Sigmoid colon (tissue), 7 donors: ENCODE data around the gene CENPP. TPM values are rescaled to one million over a fixed set of nuclear protein-coding genes. Genes with fewer than 3 reads are reported as not detected.

ENCODE experiments used
- DNase-seq: peaks from one replicate; pipeline ENCODE4 v3.0.0-alpha.2; 2019
- H3K27ac ChIP-seq, 4 donors: fragments of 200-600 bp; sonication (generic); one replicate each; pipeline ENCODE4 v1.5.1; 2016 to 2019; ENCODE audit warnings: mild to moderate bottlenecking in 1 of 4
- H3K27me3 ChIP-seq, 3 donors: fragments of 200-600 bp; sonication (generic); one replicate each; pipeline ENCODE4 v1.5.1; 2019; ENCODE audit warnings: mild to moderate bottlenecking in 1 of 3
- H3K36me3 ChIP-seq, 4 donors: fragments of 200-600 bp; sonication (generic); one replicate each; pipeline ENCODE4 v1.5.1; 2016 to 2019
- H3K4me1 ChIP-seq, 4 donors: fragments of 200-600 bp; sonication (generic); one replicate each; pipeline ENCODE4 v1.5.1; 2017 to 2019
- H3K4me3 ChIP-seq, 4 donors: fragments of 200-600 bp; sonication (generic); one replicate each; pipeline ENCODE4 v1.5.1; 2017 to 2019; ENCODE audit warnings: mild to moderate bottlenecking in 2 of 4, moderate library complexity in 1 of 4
- H3K9me3 ChIP-seq, 4 donors: fragments of 200-600 bp in 3 of 4; sonication (generic) in 3 of 4; one replicate each; pipeline versions ENCODE4 v1.5.1 to v1.6.1; 2013 to 2019
- EP300 ChIP-seq, 4 donors: sonication (generic); formaldehyde crosslinking; IDR thresholded peaks; one replicate each; pipeline ENCODE4 v1.6.1; 2017; ENCODE audit warnings: antibody characterized with exemption in 4 of 4
- POLR2A ChIP-seq, 2 donors: fragments of 450-650 bp; IDR thresholded peaks; one replicate each; pipeline ENCODE4 v1.6.1; 2016; ENCODE audit warnings: antibody characterized with exemption in 2 of 2, mild to moderate bottlenecking in 2 of 2, moderate library complexity in 2 of 2
- POLR2AphosphoS5 ChIP-seq, 4 donors: sonication (generic); formaldehyde crosslinking; IDR thresholded peaks; one replicate each; pipeline ENCODE4 v1.6.1; 2017; ENCODE audit warnings: antibody characterized with exemption in 4 of 4
- WGBS, 2 donors: extraction: QIAGEN DNeasy Blood & Tissue Kit; methylation state at CpG; one replicate each; pipeline ENCODE4 v1.1.7; 2013; 5-methylcytosine and 5-hydroxymethylcytosine counted together
- intact Hi-C: fragments of 100-400 bp; cut with DNase I; formaldehyde crosslinking; loops from one replicate; pipeline ENCODE4 v1.15.1; 2023
- polyA plus RNA-seq, 3 donors: library from polyadenylated mRNA; stranded (reverse); fragments of 200-250 nt; gene quantifications; one replicate each; pipeline ENCODE4 v1.2.3, GENCODE V29; 2013
- total RNA-seq, 4 donors: library from RNA; depleted of rRNA; stranded (reverse); fragments of >200 nt; gene quantifications; one replicate each; pipeline ENCODE4 v1.1.0, GENCODE V29; 2016
- TF ChIP-seq, protein P1 (sequence below), 4 experiments: fragments of 450-650 bp in 3 of 4; fragments of 200-600 bp in 1 of 4; IDR thresholded peaks; one replicate each; pipeline ENCODE4 v1.5.1; 2016 to 2019; ENCODE audit warnings: antibody characterized with exemption in 4 of 4, mild to moderate bottlenecking in 3 of 4, moderate library complexity in 2 of 4
- donor health status: healthy with polysubstance abuse.
- donor health status: Bipolar disorder and iron deficiency.
- donor health status: healthy.

CENPP gene
- total and polyA plus RNA-seq, 7 donors = 0.60 to 11.9 (median 2.4) TPM

DNA sequence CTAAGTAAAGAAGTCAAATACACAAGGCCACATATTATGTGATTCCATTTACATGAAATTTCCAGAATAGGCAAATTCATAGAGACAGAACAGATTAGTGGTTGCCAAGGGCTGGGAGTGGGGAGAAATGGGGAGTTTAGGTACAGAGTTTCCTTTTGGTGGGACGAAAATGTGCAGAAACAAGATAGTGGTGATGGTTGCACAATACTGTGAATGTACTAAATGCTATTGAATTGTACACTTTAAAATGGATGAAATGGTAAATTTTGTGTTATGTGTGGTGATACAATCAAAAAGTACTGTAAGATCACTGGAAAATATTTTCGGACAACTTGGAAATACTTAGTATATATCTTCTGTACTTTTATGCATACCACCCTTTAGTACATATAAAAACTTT, 195.1 kb downstream of the CENPP start:
- H3K4me3 ChIP-seq = no peak overlapping the region
- no peaks in the 10 kb centered on the region for H3K27me3 ChIP-seq
- no peak for DNase-seq
- intact Hi-C loops = no loop called here
- no peak overlapping the region for H3K27ac ChIP-seq
- TF ChIP-seq, protein P1, sequence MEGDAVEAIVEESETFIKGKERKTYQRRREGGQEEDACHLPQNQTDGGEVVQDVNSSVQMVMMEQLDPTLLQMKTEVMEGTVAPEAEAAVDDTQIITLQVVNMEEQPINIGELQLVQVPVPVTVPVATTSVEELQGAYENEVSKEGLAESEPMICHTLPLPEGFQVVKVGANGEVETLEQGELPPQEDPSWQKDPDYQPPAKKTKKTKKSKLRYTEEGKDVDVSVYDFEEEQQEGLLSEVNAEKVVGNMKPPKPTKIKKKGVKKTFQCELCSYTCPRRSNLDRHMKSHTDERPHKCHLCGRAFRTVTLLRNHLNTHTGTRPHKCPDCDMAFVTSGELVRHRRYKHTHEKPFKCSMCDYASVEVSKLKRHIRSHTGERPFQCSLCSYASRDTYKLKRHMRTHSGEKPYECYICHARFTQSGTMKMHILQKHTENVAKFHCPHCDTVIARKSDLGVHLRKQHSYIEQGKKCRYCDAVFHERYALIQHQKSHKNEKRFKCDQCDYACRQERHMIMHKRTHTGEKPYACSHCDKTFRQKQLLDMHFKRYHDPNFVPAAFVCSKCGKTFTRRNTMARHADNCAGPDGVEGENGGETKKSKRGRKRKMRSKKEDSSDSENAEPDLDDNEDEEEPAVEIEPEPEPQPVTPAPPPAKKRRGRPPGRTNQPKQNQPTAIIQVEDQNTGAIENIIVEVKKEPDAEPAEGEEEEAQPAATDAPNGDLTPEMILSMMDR (IDR thresholded peaks at IDR 0.05) = no peak
- TF ChIP-seq POLR2AphosphoS5 (IDR thresholded peaks at IDR 0.05) (no peak), EP300 (IDR thresholded peaks at IDR 0.05) (no peak), POLR2A (IDR thresholded peaks at IDR 0.05) (no peak)
- no peaks in the 10 kb centered on the region for H3K9me3 ChIP-seq
- H3K4me1 ChIP-seq = no peaks in the 10 kb centered on the region
- no peaks in the 10 kb centered on the region for H3K36me3 ChIP-seq
- WGBS, 2 donors = 93 to 98% methylated on average over 2 of the region's 2 CpGs

DNA sequence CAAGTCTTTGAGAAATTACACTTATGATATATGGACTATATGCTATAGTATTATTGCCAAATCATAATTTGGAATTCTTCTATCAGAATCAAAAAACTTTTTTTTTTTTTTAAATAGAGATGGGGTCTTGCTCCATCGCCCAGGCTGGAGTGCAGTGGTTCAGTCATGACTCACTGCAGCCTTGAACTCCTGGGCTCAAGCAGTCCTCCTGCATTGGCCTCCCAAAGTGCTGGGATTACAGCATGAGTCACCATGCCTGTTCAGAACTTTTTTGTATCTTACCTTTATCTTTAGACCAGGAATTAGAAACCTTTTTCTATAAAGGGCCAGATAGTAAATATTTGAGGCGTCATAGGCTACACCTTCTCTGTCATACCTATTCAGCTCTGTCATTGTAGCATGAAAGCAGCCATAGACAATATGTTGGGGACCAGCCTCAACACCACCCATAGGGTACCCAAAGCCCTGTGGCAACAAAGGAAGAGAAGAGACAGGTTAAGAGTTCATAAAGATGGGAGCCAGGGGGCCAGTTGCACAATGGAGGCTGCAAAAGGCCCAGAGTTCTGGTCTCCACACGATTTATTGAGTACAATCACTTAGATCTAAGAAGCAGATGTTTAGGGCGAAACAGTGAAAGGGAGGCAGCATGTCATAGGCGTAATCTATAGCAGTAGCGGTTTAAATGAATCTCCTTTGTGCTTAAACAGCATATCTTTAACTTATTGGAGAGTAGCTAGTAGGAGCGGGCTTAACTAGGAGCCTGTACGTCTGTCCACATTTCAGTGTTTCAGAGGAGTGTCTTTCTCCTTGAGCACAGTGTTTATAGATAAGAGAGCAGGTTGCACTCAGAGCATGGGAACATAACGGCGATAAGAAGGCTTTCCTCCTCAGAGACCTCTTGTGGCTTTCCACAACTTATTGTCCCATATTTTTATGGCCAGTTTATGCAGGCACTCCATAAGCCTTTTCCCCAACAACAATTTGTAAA, 197.5 kb downstream of the CENPP start:
- 86 to 93% methylated on average over 10 of the region's 10 CpGs for WGBS, 2 donors
- H3K4me3 ChIP-seq = no peak overlapping the region
- H3K27ac ChIP-seq = no peak overlapping the region
- no peak for DNase-seq
- no peaks in the 10 kb centered on the region for H3K4me1 ChIP-seq
- H3K9me3 ChIP-seq = no peaks in the 10 kb centered on the region
- no peaks in the 10 kb centered on the region for H3K27me3 ChIP-seq
- no peaks in the 10 kb centered on the region for H3K36me3 ChIP-seq
- intact Hi-C loops = no loop called here
- no peak for TF ChIP-seq EP300 (IDR thresholded peaks at IDR 0.05)
- TF ChIP-seq POLR2AphosphoS5 (IDR thresholded peaks at IDR 0.05) = no peak
- TF ChIP-seq, protein P1 (IDR thresholded peaks at IDR 0.05) = no peak
- no peak for TF ChIP-seq POLR2A (IDR thresholded peaks at IDR 0.05)

DNA sequence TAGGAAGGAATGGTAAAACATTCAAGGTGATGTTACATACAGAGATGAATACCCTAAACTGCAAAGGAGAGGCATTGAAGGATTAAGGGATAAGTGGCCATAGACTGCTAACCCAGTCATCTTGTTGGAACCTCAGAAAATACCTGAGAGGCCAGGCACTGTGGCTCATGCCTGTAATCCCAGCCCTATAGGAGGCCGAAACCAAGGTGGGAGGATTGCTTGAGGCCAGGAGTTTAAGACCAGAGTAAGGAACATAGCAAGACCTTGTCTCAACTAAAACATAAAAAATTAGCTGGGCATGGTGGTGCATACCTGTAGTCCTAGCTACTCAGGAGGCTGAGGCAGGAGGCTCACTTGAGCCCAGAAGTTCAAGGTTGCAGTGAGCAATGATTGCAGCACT, 199.1 kb downstream of the CENPP start:
- Histone ChIP-seq H3K36me3 (no peaks in the 10 kb centered on the region), H3K4me1 (no peaks in the 10 kb centered on the region), H3K27me3 (no peaks in the 10 kb centered on the region), H3K9me3 (no peaks in the 10 kb centered on the region), H3K4me3 (no peak overlapping the region), H3K27ac (no peak overlapping the region)
- intact Hi-C loops = no loop called here
- TF ChIP-seq POLR2A (IDR thresholded peaks at IDR 0.05) (no peak), EP300 (IDR thresholded peaks at IDR 0.05) (no peak), POLR2AphosphoS5 (IDR thresholded peaks at IDR 0.05) (no peak)
- TF ChIP-seq, protein P1 (IDR thresholded peaks at IDR 0.05) = no peak
- no peak for DNase-seq
- WGBS, 2 donors = 95% methylated on average over 1 of the region's 1 CpG

DNA sequence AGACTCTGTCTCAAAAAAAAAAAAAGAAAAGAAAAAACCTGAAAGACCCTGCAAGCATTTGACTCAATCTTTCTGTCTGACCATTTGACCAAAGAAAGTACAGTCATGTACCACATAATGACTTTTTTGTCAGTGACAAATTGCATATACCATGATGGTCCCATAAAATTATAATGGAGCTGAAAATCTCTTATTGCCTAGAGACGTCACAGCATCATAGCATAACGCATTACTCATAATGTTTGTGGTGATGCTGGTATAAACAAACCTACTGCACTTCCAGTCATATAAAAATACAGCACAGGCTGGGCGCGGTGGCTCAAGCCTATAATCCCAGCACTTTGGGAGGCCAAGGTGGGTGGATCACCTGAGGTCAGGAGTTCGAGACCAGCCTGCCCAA, 199.6 kb downstream of the CENPP start:
- Histone ChIP-seq H3K36me3 (no peaks in the 10 kb centered on the region), H3K4me1 (no peaks in the 10 kb centered on the region), H3K27ac (no peak overlapping the region), H3K9me3 (no peaks in the 10 kb centered on the region), H3K4me3 (no peak overlapping the region), H3K27me3 (no peaks in the 10 kb centered on the region)
- intact Hi-C loops = no loop called here
- TF ChIP-seq EP300 (IDR thresholded peaks at IDR 0.05) = no peak
- TF ChIP-seq, protein P1 (IDR thresholded peaks at IDR 0.05) = no peak
- TF ChIP-seq POLR2A (IDR thresholded peaks at IDR 0.05) = no peak
- no peak for TF ChIP-seq POLR2AphosphoS5 (IDR thresholded peaks at IDR 0.05)
- no peak for DNase-seq
- WGBS, 2 donors = 68 to 86% methylated on average over 5 of the region's 5 CpGs
